HG02970 (cell line): ENCODE results near the gene DNAH3.
"Not testable (repeated sequence)": the region's sequence is repeated elsewhere in the genome, so short reads cannot be mapped to it uniquely, and the experiment has no call there.

ENCODE experiments used
- ATAC-seq: cut with Tn5 transposase; IDR thresholded peaks from one replicate; pipeline ENCODE4 v1.9.1; 2021; ENCODE audit warnings: mild to moderate bottlenecking, moderate library complexity, moderate number of reproducible peaks; ENCODE audit not compliant: unreplicated experiment, low FRiP score

Gene DNAH3, protein sequence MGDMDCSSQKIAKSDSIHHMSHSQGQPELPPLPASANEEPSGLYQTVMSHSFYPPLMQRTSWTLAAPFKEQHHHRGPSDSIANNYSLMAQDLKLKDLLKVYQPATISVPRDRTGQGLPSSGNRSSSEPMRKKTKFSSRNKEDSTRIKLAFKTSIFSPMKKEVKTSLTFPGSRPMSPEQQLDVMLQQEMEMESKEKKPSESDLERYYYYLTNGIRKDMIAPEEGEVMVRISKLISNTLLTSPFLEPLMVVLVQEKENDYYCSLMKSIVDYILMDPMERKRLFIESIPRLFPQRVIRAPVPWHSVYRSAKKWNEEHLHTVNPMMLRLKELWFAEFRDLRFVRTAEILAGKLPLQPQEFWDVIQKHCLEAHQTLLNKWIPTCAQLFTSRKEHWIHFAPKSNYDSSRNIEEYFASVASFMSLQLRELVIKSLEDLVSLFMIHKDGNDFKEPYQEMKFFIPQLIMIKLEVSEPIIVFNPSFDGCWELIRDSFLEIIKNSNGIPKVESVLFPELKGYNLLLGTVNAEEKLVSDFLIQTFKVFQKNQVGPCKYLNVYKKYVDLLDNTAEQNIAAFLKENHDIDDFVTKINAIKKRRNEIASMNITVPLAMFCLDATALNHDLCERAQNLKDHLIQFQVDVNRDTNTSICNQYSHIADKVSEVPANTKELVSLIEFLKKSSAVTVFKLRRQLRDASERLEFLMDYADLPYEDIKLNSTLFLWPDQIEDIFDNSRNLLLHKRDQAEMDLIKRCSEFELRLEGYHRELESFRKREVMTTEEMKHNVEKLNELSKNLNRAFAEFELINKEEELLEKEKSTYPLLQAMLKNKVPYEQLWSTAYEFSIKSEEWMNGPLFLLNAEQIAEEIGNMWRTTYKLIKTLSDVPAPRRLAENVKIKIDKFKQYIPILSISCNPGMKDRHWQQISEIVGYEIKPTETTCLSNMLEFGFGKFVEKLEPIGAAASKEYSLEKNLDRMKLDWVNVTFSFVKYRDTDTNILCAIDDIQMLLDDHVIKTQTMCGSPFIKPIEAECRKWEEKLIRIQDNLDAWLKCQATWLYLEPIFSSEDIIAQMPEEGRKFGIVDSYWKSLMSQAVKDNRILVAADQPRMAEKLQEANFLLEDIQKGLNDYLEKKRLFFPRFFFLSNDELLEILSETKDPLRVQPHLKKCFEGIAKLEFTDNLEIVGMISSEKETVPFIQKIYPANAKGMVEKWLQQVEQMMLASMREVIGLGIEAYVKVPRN (N-terminal part only)

GRCh38 chr16:21150375-21151001 lies at the start of gene DNAH3:
Gene DNAH3 (minus strand): TSS chr16:21150846. CDS start chr16:21150319, 527 bp downstream.
- no peak for ATAC-seq

GRCh38 chr16:21199607-21200218 lies 49.1 kb upstream of the DNAH3 start:
- ATAC-seq, result no peak

- no peak for ATAC-seq
Observed at GRCh38 chr16:21197621-21198020, 47.0 kb upstream of the DNAH3 start.

DNA sequence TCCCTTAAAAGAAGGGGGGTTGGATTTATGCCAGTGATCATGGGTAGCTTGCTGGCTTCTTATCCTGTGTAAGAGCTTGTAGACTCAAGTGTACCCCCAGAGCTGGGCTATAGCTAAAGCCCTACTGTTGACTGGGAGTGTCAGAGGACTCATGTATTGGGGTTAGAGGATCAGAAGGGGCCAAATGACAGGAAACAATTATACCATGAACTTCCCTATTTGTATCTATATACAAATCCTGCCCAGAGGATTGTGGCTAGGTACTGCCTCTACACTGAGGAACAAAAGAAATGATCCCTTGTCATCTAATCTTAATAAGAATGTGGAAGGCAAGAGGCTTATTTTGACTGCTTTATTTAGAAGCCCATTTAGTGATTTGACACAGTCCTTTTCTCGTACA lies 46.5 kb upstream of the DNAH3 start:
- no peak for ATAC-seq

- ATAC-seq, result not testable (repeated sequence)
Observed at GRCh38 chr16:21195330-21195729, 44.7 kb upstream of the DNAH3 start.

GRCh38 chr16:21194771-21195301 lies 44.2 kb upstream of the DNAH3 start:
- ATAC-seq, result no peak

- ATAC-seq, result no peak
Observed at GRCh38 chr16:21192991-21193390, 42.3 kb upstream of the DNAH3 start.

DNA sequence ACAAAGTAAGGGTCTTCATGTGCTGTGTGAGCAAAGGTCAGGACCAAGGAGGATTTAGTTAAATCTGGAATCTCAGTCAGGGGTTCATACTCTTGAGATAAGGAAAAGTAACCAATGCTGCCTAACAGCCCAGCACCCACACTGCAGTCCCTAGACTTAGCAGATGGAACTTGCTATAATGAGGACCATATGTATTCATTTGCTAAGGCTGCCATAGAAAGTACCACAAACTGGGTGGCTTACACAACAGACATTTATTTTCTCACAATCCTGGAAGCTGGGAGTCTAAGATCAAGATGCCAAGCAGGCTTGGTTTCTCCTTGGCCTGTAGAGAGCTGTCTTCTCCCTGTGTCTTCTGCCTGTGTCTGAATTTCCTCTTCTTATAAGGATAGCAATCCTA lies 40.0 kb upstream of the DNAH3 start:
- no peak for ATAC-seq

DNA sequence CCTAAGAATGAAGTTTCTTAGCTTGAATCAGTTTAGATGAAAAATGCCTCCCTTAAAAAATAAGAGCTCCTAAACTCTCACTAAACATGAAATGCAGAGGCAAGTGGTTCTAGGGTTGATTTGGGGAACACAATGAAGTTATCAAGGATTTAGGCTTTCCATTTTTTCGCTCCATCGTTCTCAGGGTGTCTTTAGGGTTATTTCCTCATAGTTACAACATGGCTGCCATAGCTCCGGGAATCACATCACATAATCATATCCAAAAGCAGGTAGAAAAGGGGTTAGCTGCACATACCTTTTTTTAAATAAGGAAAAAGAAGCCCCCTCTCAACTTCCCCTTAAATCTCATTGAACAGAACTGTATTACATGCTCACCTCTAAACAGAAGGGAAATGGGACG lies 39.4 kb upstream of the DNAH3 start:
- no peak for ATAC-seq

GRCh38 chr16:21189311-21189710 lies 38.7 kb upstream of the DNAH3 start:
- no peak for ATAC-seq

DNA sequence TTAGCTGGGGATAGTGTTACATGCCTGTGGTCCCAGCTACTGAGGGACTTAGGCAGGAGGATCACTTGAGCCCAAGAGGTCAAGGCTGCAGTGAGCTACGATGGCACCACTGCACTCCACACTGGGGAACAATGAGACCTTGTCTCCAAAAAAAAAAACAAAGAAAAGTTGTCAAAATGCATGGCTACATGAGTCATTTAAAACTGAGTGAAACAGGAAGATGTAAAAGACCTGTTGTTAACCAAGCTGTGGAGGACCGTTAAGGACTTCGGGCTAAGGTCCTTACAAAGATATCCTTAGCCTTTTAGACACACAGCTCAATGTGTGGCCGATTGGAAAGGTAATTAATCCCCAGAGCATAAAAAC lies 35.7 kb upstream of the DNAH3 start:
- ATAC-seq, result no peak

DNA sequence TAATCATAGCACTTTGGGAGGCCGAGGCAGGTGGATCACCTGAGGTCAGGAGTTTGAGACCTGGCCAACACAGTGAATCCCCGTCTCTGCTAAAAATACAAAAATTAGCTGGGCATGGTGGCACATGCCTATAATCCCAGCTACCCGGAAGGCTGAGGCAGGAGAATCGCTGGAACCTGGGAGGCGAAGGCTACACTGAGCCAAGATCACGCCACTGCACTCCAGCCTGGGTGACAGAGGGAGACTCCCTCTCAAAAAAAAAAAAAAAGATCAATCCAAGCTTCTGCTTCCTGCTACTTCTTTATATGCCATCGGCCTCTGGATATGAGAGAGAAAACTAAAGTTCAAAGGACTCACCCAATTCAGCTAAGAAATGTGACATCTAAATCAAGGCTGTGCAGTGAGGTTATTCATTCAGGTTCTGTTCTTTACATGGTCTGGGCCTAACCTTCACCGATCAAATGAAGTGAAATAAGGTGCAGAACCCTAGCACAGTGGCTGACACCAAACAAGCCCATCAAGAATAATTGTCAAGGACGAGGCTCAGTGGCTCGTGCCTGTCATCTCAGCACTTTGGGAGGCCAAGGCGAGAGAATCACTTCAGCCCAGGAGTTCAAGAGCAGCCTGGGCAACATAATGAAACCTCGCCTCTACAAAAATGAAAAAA lies 35.1 kb upstream of the DNAH3 start:
- ATAC-seq, result no peak

DNA sequence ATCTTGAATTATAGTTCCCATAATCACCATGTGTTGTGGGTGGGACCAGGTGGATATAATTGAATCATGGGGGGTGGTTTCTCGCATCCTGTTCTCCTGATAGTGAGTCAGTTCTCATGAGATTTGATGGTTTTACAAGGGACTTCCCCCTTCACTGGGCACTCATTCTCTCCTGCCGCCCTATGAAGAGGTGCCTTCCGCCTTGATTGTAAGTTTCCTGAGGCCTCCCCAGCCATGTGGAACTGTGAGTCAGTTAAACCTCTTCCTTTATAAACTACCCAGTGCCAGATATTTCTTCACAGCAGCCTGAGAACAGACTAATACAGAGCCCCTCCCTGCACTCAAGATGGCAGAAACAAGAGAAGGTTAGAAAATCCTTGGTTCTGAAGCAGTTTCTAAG lies 34.2 kb upstream of the DNAH3 start:
- no peak for ATAC-seq

- ATAC-seq, result no peak
Observed at GRCh38 chr16:21183995-21184394, 33.3 kb upstream of the DNAH3 start.

DNA sequence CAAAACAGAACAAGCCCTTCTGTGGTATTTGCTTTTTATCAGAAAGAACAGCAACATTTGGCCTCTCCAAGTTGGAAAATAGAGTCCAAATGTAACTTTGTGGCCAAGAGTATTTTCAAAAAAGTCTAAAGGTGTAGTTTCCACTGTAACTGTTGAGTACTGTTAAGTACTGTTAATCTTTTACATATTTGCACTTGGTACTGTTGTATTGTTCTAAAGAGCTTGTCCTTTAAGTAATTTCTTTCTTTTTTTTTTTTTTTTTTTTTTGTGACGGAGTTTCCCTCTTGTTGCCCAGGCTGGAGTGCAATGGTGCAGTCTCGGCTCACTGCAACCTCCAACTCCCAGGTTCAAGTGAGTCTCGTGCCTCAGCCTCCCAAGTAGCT lies 29.3 kb upstream of the DNAH3 start:
- ATAC-seq, result no peak

DNA sequence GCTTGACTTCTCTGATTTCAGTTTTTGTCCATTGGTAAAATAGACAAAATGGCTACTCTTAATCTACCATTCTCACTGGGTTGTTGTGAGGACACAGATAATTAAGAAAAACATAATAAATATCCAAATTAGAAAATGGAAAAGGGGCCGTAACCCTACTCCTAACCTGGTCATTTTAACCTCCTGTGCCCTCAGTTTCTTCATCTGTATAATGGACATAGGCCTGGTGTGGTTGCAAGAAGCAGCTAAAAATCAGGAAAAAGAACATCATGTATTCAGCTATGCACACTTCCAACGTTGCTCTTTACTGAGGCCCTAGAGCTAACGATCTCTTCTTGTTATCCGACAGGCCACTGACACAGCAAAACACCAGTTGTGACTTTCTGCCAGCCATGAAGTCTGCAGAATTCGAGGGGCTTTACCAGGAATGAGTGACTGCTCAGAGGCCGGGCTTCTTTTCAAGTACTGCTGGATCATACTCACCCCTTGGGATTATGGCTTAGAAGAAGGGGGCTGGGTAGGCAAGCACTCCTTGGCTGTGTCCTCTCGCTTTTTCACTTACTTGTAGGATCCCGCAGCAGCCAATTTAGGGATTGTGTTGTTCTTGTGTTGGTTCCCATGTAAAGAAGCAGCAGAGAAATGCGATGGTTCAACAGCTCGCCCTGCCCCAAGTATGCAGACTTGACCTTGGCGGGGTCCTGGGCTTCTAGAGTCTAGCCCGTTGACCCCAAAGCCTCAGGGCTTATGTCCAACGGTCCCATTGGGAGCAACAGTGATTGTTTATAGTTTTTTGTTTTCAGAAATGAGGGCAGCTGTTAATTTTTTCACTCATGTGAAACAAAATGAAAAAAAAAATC lies 28.7 kb upstream of the DNAH3 start:
- no peak for ATAC-seq

DNA sequence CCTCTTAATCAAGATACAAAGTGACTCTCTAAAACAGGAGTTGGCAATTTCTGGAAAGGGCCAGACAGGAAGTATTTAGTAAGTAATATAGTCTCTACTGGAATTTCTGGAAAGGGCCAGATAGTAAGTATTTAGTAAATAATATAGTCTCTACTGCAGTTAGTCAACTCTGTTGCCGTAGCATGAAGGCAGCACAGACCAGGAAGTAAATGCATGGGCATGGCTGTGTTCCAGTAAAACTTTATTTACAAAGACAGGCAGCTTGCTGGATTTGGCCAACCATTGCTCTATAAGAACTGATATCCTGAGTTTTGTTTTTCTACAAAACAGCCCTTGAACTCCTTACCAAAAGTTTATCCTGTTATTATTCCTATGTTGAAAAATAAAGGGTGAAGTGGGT lies 24.8 kb upstream of the DNAH3 start:
- no peak for ATAC-seq

DNA sequence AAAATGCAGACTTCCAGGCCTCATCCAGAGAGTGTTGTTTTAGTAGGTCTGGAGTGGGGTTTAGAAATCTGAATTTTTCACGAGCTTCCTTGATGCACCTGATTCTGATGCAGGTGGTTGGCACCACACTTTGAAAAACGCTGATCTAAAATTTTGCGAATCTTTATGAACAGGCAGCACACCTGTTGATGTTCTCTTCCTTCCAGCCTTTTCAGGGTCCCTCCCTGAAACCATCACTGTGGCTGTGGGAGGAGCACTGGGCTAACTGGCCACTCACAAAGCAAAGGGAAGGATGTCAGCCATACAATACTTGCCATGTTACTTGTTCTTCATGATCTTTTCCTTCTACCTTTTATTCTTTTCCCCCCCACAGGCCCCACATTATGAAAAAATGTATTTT lies 22.0 kb upstream of the DNAH3 start:
- ATAC-seq, result no peak
